Stimulated activated effector memory CD8-positive, alpha-beta T cell treated with anti-CD3 and anti-CD28 coated beads, Interleukin-12 subunit alpha, Interleukin-12 subunit beta, amount 100 ng/mL, for 72 hours (primary cell): ENCODE data around the gene PMF1.

ENCODE experiments used
- ATAC-seq: fragments of 150-1000 bp; cut with Tn5 transposase; 2 replicates; pipeline ENCODE4 v1.10.0; 2021
- DNase-seq, 2 donors: peaks; one replicate each; pipeline ENCODE4 v3.0.0; 2021 to 2022; ENCODE audit warnings: low spot score in 2 of 2
- H3K27ac Mint-ChIP-seq: one replicate; pipeline ENCODE4 v1.8.0; 2022; ENCODE audit warnings: mild to moderate bottlenecking, mixed read lengths
- H3K36me3 Mint-ChIP-seq: one replicate; pipeline ENCODE4 v1.8.0; 2022; ENCODE audit warnings: mild to moderate bottlenecking, mixed read lengths
- H3K4me1 Mint-ChIP-seq: one replicate; pipeline ENCODE4 v1.8.0; 2022; ENCODE audit warnings: mixed read lengths
- H3K4me3 Mint-ChIP-seq: one replicate; pipeline ENCODE4 v1.8.0; 2022; ENCODE audit warnings: mild to moderate bottlenecking, mixed read lengths
- H3K9me3 Mint-ChIP-seq: one replicate; pipeline ENCODE4 v1.8.0; 2022; ENCODE audit warnings: mixed read lengths

The PMF1 gene

GRCh38 chr1:156286061-156286460 lies 73.3 kb downstream of the PMF1 start:
- H3K9me3 Mint-ChIP-seq, result no peaks in the 10 kb centered on the region
- no peak for DNase-seq
- no peak overlapping the region for H3K4me3 Mint-ChIP-seq
- H3K4me1 Mint-ChIP-seq, result peaks cover 26% of the 10 kb centered on the region
- no peak for ATAC-seq
- no peak overlapping the region for H3K27ac Mint-ChIP-seq
- H3K36me3 Mint-ChIP-seq, result peaks cover 56% of the 10 kb centered on the region
